Psoas muscle (tissue), 8 donors: Measurements from ENCODE around the gene PRPF18. TPM values are rescaled to one million over a fixed set of nuclear protein-coding genes. Genes with fewer than 3 reads are reported as not detected.

Experiments used
- ATAC-seq, 4 donors: fragments of 200-7000 bp; cut with Tn5 transposase; one replicate each; pipeline ENCODE4 v1.9.1; 2020; ENCODE audit warnings: moderate library complexity in 3 of 4, mild to moderate bottlenecking in 2 of 4
- DNase-seq, 2 donors: peaks; one replicate each; pipeline ENCODE4 v3.0.0-alpha.2; 2020
- H3K27ac ChIP-seq: fragments of 200-600 bp; one replicate; pipeline ENCODE4 v1.8.0; 2022
- H3K27me3 ChIP-seq, 3 donors: fragments of 200-600 bp in 1 of 3; one replicate each; pipeline versions ENCODE4 v1.6.1 to v1.8.0; 2013 to 2022; ENCODE audit warnings: low read length in 2 of 3, mild to moderate bottlenecking in 2 of 3, moderate library complexity in 1 of 3; ENCODE audit not compliant: insufficient read depth in 3 of 3
- H3K36me3 ChIP-seq, 2 donors: fragments of 200-600 bp in 1 of 2; one replicate each; pipeline versions ENCODE4 v1.6.1 to v1.8.0; 2013 to 2022; ENCODE audit warnings: low read depth in 1 of 2, mild to moderate bottlenecking in 1 of 2, moderate library complexity in 1 of 2; ENCODE audit not compliant: insufficient read depth in 1 of 2
- H3K4me1 ChIP-seq: fragments of 200-600 bp; one replicate; pipeline ENCODE4 v1.8.0; 2022
- H3K4me3 ChIP-seq: fragments of 200-600 bp; one replicate; pipeline ENCODE4 v1.8.0; 2022; ENCODE audit warnings: mild to moderate bottlenecking
- H3K9me3 ChIP-seq: fragments of 200-600 bp; one replicate; pipeline ENCODE4 v1.8.0; 2022
- CTCF ChIP-seq: fragments of 200-600 bp; IDR thresholded peaks from one replicate; pipeline ENCODE4 v1.8.0; 2022; ENCODE audit warnings: antibody characterized with exemption
- WGBS, 3 donors: extraction: QIAGEN DNeasy Blood & Tissue Kit; methylation state at CpG; one replicate each; pipeline versions ENCODE4 v1.1.6 to v1.1.7; 2013; 5-methylcytosine and 5-hydroxymethylcytosine counted together
- intact Hi-C, 2 donors: fragments of 100-400 bp; cut with DNase I; formaldehyde crosslinking; loops; one replicate each; pipeline versions ENCODE4 v1.11.0 to v1.14.2; 2022
- polyA plus RNA-seq, 3 donors: library from polyadenylated mRNA; stranded (reverse); fragments of 200-250 nt; gene quantifications; one replicate each; pipeline ENCODE4 v1.2.3, GENCODE V29; 2013
- total RNA-seq, 4 donors: library from RNA; stranded (reverse); fragmentation: NEBNext Ultra II Directional in 2 of 4; extraction: Animal tissue kit (Norgen Biotek cat#: 25700) in 2 of 4; gene quantifications; one replicate each; pipeline versions ENCODE4 v1.2.1 to v1.2.4, GENCODE V29; 2021 to 2023
- donor health status: healthy with polysubstance abuse.
- donor health status: DM: no; HTN: no; CAD: no; lungs with moderate emphysema.
- donor health status: Bipolar disorder and iron deficiency.
- donor health status: healthy.
- donor health status: DM: yes; HTN: yes; CAD: no.
- donor health status: DM: no; HTN: no; CAD: no.
- donor health status: DM: no; HTN: no; CAD: no.
- donor health status: DM: yes; HTN: yes; CAD: no.

Gene PRPF18
- total and polyA plus RNA-seq, 7 donors: 15.1 to 26.4 (median 19.0) TPM

- H3K9me3 ChIP-seq: no peaks in the 10 kb centered on the region
- H3K36me3 ChIP-seq: peaks cover 6 to 78% of the 10 kb centered on the region in 2 donors
- H3K4me3 ChIP-seq: no peak overlapping the region
- no peak for DNase-seq
- no peak for TF ChIP-seq CTCF
- ATAC-seq: no peak
- intact Hi-C loops: no loop called here
- 60 to 65% (median 63%) methylated on average over 7 of the region's 7 CpGs for WGBS, 3 donors
- H3K27ac ChIP-seq: no peak overlapping the region
- no peaks in the 10 kb centered on the region for H3K27me3 ChIP-seq
- peaks cover 26% of the 10 kb centered on the region for H3K4me1 ChIP-seq
Measured at GRCh38 chr10:13615650-13616300, 29.0 kb downstream of the PRPF18 start.

GRCh38 chr10:13617116-13617515, 30.4 kb downstream of the PRPF18 start:
- H3K36me3 ChIP-seq: peaks cover 6 to 77% of the 10 kb centered on the region in 2 donors
- peaks cover 26% of the 10 kb centered on the region for H3K4me1 ChIP-seq
- no peak overlapping the region for H3K4me3 ChIP-seq
- H3K9me3 ChIP-seq: no peaks in the 10 kb centered on the region
- ATAC-seq: no peak
- no peaks in the 10 kb centered on the region for H3K27me3 ChIP-seq
- DNase-seq: no peak
- WGBS, 3 donors: 66 to 74% (median 72%) methylated on average over 4 of the region's 4 CpGs
- intact Hi-C loops: no loop called here
- TF ChIP-seq CTCF: no peak
- no peak overlapping the region for H3K27ac ChIP-seq

GRCh38 chr10:13621931-13622330, 35.2 kb downstream of the PRPF18 start:
- H3K36me3 ChIP-seq: peaks cover 2 to 65% of the 10 kb centered on the region in 2 donors
- intact Hi-C loops: no loop called here

GRCh38 chr10:13624630-13625029, 37.9 kb downstream of the PRPF18 start:
- Histone ChIP-seq H3K27ac (no peak overlapping the region), H3K9me3 (no peaks in the 10 kb centered on the region), H3K36me3 (peaks cover 0 to 49% of the 10 kb centered on the region in 2 donors), H3K4me1 (no peaks in the 10 kb centered on the region), H3K27me3 (no peaks in the 10 kb centered on the region), H3K4me3 (no peak overlapping the region)
- no peak for DNase-seq
- intact Hi-C loops: no loop called here
- WGBS, 3 donors: 84 to 100% (median 98%) methylated on average over 1 of the region's 1 CpG
- no peak for ATAC-seq
- no peak for TF ChIP-seq CTCF

More at GRCh38 chr10:13621931-13622330, 35.2 kb downstream of the PRPF18 start:
- Histone ChIP-seq H3K27ac (no peak overlapping the region), H3K9me3 (no peaks in the 10 kb centered on the region), H3K4me3 (no peak overlapping the region), H3K4me1 (no peaks in the 10 kb centered on the region), H3K27me3 (no peaks in the 10 kb centered on the region)
- ATAC-seq (no peak), DNase-seq (no peak)
- TF ChIP-seq CTCF: no peak
- WGBS, 3 donors: 81 to 91% (median 82%) methylated on average over 2 of the region's 2 CpGs
